Neural progenitor cell (in vitro differentiated cells): Measurements from ENCODE around the gene KDM6B. TPM values are rescaled to one million over a fixed set of nuclear protein-coding genes. Genes with fewer than 3 reads are reported as not detected.

ENCODE experiments used
- DNase-seq: peaks from one replicate; pipeline ENCODE4 v3.0.0-alpha.2; 2016; ENCODE audit warnings: low spot score
- H2AFZ ChIP-seq: fragments of 200-600 bp; sonication (generic); replicated peaks from 2 replicates; pipeline ENCODE4 v1.6.1; 2016; ENCODE audit warnings: antibody characterized with exemption
- H3F3A ChIP-seq: fragments of 200-600 bp; sonication (generic); 2 replicates; pipeline ENCODE4 v1.6.1; 2016; ENCODE audit warnings: antibody characterized with exemption, low read depth
- H3K27ac ChIP-seq: fragments of 200-600 bp; sonication (generic); 2 replicates; pipeline ENCODE4 v1.5.1; 2016; ENCODE audit warnings: mild to moderate bottlenecking
- H3K27me3 ChIP-seq: fragments of 200-600 bp; sonication (generic); 2 replicates; pipeline ENCODE4 v1.6.1; 2016; ENCODE audit warnings: mild to moderate bottlenecking, moderate library complexity
- H3K36me3 ChIP-seq: fragments of 200-600 bp; sonication (generic); 2 replicates; pipeline ENCODE4 v1.5.1; 2016
- H3K4me1 ChIP-seq: fragments of 200-600 bp; sonication (generic); 2 replicates; pipeline ENCODE4 v1.6.1; 2016; ENCODE audit warnings: mixed run types
- H3K4me2 ChIP-seq: fragments of 200-600 bp; sonication (generic); 2 replicates; pipeline ENCODE4 v1.6.1; 2016
- H3K4me3 ChIP-seq: fragments of 200-600 bp; sonication (generic); 2 replicates; pipeline ENCODE4 v1.5.1; 2016
- H3K79me2 ChIP-seq: fragments of 200-600 bp; sonication (generic); 2 replicates; pipeline ENCODE4 v1.6.1; 2016; ENCODE audit warnings: low read depth
- H3K9ac ChIP-seq: fragments of 200-600 bp; sonication (generic); 2 replicates; pipeline ENCODE4 v1.6.1; 2016
- H3K9me3 ChIP-seq: fragments of 200-600 bp; sonication (generic); 2 replicates; pipeline ENCODE4 v1.5.1; 2016; ENCODE audit warnings: low read depth
- H4K20me1 ChIP-seq: fragments of 200-600 bp; sonication (generic); 2 replicates; pipeline ENCODE4 v1.6.1; 2016; ENCODE audit warnings: low read depth
- H3K27ac Mint-ChIP-seq: 3 replicates; pipeline ENCODE4 v1.8.0; 2021; ENCODE audit warnings: mixed read lengths
- H3K27me3 Mint-ChIP-seq: 2 replicates; pipeline ENCODE4 v1.8.0; 2022; ENCODE audit warnings: low read depth, mild to moderate bottlenecking, inconsistent platforms, moderate library complexity, mixed read lengths; ENCODE audit not compliant: insufficient read depth
- H3K36me3 Mint-ChIP-seq: 3 replicates; pipeline ENCODE4 v1.8.0; 2021; ENCODE audit warnings: mixed read lengths
- H3K4me1 Mint-ChIP-seq: 3 replicates; pipeline ENCODE4 v1.8.0; 2021; ENCODE audit warnings: mixed read lengths
- H3K4me3 Mint-ChIP-seq: 3 replicates; pipeline ENCODE4 v1.8.0; 2021; ENCODE audit warnings: mild to moderate bottlenecking, moderate library complexity, mixed read lengths
- H3K9me3 Mint-ChIP-seq: 3 replicates; pipeline ENCODE4 v1.8.0; 2020; ENCODE audit warnings: mixed read lengths
- EZH2 ChIP-seq: fragments of 200-600 bp; sonication (generic); IDR thresholded peaks from 2 replicates; pipeline ENCODE4 v1.6.1; 2017; ENCODE audit warnings: antibody characterized with exemption, mild to moderate bottlenecking, moderate library complexity
- EZH2phosphoT487 ChIP-seq: fragments of 200-600 bp; sonication (generic); IDR thresholded peaks from 2 replicates; pipeline ENCODE4 v1.6.1; 2017; ENCODE audit warnings: antibody characterized with exemption
- total RNA-seq: library from RNA; depleted of rRNA; stranded (reverse); fragments of >200 nt; gene quantifications from 2 replicates; pipeline ENCODE4 v1.2.3, GENCODE V29; 2015; ENCODE audit warnings: low replicate concordance
- TF ChIP-seq, protein P1 (sequence below): fragments of 200-600 bp; sonication (generic); IDR thresholded peaks from 2 replicates; pipeline ENCODE4 v1.5.1; 2017; ENCODE audit warnings: antibody characterized with exemption, mild to moderate bottlenecking

KDM6B gene
- total RNA-seq, 1 donor from 2014 or later: 12.3 TPM

DNA sequence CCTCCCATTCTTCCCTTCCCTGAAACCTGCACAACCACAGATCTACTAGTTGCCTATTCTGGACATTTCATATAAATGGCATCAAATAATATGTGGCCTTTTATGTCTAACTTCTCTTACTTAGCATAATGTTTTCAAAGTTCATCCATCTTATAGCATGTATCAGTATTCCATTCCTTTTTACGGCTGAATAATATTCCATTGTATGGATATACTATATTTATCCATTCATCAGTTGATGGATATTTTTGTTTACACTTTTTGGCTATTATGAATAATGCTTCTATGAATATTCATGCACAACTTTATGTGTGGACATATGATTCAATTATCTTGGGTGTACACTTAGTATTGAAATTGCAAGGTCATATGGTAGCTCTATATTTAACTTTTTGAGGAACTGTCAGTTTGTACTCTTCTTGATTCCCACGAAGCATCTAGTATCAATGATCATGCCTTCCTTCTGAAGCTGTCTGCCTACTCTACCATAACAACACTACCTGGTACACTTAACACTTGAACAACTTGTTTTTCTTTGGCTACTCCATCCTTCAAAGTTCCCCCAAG is 41.9 kb downstream of the KDM6B start:
- H3K4me1 Mint-ChIP-seq: no peaks in the 10 kb centered on the region
- Histone ChIP-seq H2AFZ (no peak overlapping the region), H3K4me1 (no peaks in the 10 kb centered on the region), H3K4me2 (no peak overlapping the region), H3K79me2 (no peaks in the 10 kb centered on the region), H3K36me3 (no peaks in the 10 kb centered on the region), H3K27ac (no peak overlapping the region), H3K4me3 (no peak overlapping the region), H3K9me3 (no peaks in the 10 kb centered on the region), H3K27me3 (no peaks in the 10 kb centered on the region), H3K9ac (no peak overlapping the region), H3F3A (no peaks in the 10 kb centered on the region), H4K20me1 (no peaks in the 10 kb centered on the region)
- peaks cover 18% of the 10 kb centered on the region for H3K36me3 Mint-ChIP-seq
- TF ChIP-seq EZH2phosphoT487 (no peak), EZH2 (no peak)
- TF ChIP-seq, protein P1, sequence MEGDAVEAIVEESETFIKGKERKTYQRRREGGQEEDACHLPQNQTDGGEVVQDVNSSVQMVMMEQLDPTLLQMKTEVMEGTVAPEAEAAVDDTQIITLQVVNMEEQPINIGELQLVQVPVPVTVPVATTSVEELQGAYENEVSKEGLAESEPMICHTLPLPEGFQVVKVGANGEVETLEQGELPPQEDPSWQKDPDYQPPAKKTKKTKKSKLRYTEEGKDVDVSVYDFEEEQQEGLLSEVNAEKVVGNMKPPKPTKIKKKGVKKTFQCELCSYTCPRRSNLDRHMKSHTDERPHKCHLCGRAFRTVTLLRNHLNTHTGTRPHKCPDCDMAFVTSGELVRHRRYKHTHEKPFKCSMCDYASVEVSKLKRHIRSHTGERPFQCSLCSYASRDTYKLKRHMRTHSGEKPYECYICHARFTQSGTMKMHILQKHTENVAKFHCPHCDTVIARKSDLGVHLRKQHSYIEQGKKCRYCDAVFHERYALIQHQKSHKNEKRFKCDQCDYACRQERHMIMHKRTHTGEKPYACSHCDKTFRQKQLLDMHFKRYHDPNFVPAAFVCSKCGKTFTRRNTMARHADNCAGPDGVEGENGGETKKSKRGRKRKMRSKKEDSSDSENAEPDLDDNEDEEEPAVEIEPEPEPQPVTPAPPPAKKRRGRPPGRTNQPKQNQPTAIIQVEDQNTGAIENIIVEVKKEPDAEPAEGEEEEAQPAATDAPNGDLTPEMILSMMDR: no peak
- no peaks in the 10 kb centered on the region for H3K9me3 Mint-ChIP-seq
- no peak overlapping the region for H3K27ac Mint-ChIP-seq
- no peaks in the 10 kb centered on the region for H3K27me3 Mint-ChIP-seq
- H3K4me3 Mint-ChIP-seq: no peak overlapping the region
- DNase-seq: no peak

- Histone ChIP-seq H3K4me2 (no peak overlapping the region), H3F3A (peaks cover 8% of the 10 kb centered on the region), H3K4me3 (no peak overlapping the region), H3K36me3 (no peaks in the 10 kb centered on the region), H3K4me1 (peaks cover 1% of the 10 kb centered on the region), H3K9me3 (no peaks in the 10 kb centered on the region), H3K27me3 (no peaks in the 10 kb centered on the region), H4K20me1 (no peaks in the 10 kb centered on the region), H3K27ac (no peak overlapping the region), H3K79me2 (no peaks in the 10 kb centered on the region), H2AFZ (no peak overlapping the region), H3K9ac (no peak overlapping the region)
- Mint-ChIP-seq H3K4me3 (no peak overlapping the region), H3K27me3 (no peaks in the 10 kb centered on the region), H3K27ac (no peak overlapping the region), H3K9me3 (no peaks in the 10 kb centered on the region), H3K4me1 (no peaks in the 10 kb centered on the region), H3K36me3 (peaks cover 13% of the 10 kb centered on the region)
- TF ChIP-seq EZH2phosphoT487 (no peak), EZH2 (no peak)
- TF ChIP-seq, protein P1: no peak
- no peak for DNase-seq
Measured at GRCh38 chr17:7878234-7878633, 44.2 kb downstream of the KDM6B start.

DNA sequence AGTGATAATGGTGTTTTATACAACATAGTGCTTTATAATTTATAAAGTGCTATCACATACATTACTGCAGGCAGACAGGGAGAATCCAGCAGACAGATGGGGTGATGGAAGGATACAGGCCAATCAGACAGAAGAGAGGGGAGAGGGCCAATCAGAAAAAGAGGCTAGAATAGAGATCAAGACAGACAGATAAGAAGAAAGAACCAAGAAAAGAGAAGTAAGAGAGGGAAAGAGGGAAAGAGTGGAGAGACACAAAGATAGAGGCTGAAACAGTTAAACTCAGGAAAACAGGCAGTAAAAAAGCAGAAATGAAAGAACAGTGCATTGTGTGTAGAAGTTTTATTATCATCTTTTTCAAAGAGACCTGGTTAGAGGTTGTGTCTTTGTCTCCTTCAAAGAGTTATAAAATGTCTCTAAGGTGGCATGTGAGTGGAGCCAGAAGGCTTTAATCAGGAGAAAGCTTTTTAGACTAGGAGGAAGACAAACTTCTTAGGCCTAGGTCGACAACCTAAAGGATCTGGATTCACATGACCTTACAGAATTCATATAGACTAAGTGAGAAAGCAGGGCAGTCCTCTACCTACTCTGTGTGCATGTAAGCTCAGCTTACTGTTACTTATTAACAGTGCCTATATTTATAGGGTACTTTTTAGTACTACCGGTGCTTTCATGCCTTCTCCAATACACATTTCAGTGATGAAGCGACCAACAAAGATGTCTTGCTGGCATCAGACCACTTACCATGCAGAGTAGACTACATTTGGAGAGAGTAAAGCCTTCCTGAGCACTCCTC is 46.3 kb downstream of the KDM6B start:
- no peaks in the 10 kb centered on the region for H3K27me3 Mint-ChIP-seq
- no peak overlapping the region for H3K4me3 Mint-ChIP-seq
- H3K4me1 Mint-ChIP-seq: peaks cover 2% of the 10 kb centered on the region
- TF ChIP-seq EZH2phosphoT487 (no peak), EZH2 (no peak)
- TF ChIP-seq, protein P1: no peak
- H4K20me1 ChIP-seq: no peaks in the 10 kb centered on the region
- DNase-seq: no peak
- H3K27ac Mint-ChIP-seq: no peak overlapping the region
- peaks cover 18% of the 10 kb centered on the region for H3F3A ChIP-seq
- H3K36me3 ChIP-seq: no peaks in the 10 kb centered on the region
- H3K4me1 ChIP-seq: peaks cover 11% of the 10 kb centered on the region
- H3K27ac ChIP-seq: no peak overlapping the region
- no peaks in the 10 kb centered on the region for H3K9me3 Mint-ChIP-seq
- no peaks in the 10 kb centered on the region for H3K27me3 ChIP-seq
- H3K4me2 ChIP-seq: no peak overlapping the region
- no peak overlapping the region for H2AFZ ChIP-seq
- H3K79me2 ChIP-seq: no peaks in the 10 kb centered on the region
- H3K4me3 ChIP-seq: no peak overlapping the region
- peaks cover 6% of the 10 kb centered on the region for H3K36me3 Mint-ChIP-seq
- H3K9ac ChIP-seq: no peak overlapping the region
- no peaks in the 10 kb centered on the region for H3K9me3 ChIP-seq
